ENCODE measurements around the gene COLEC11.

GRCh38 chr2:3646446-3646845 is 51.5 kb downstream of the COLEC11 start:
- no peak for TF ChIP-seq CTCF (IDR thresholded peaks at IDR 0.05)
- no peak for TF ChIP-seq POLR2A (IDR thresholded peaks at IDR 0.05)
